Ovary (tissue), 9 donors: Measurements from ENCODE around the gene POLA1. TPM values are rescaled to one million over a fixed set of nuclear protein-coding genes. Genes with fewer than 3 reads are reported as not detected.

Experiments used
- DNase-seq, 5 donors: peaks; one replicate each; pipeline ENCODE4 v3.0.0-alpha.2; 2019 to 2020
- H3K27ac ChIP-seq, 2 donors: fragments of 200-600 bp; one replicate each; pipeline versions ENCODE4 v1.5.1 to v1.8.0; 2019 to 2022
- H3K27me3 ChIP-seq: fragments of 200-600 bp; one replicate; pipeline ENCODE4 v1.8.0; 2022
- H3K36me3 ChIP-seq: fragments of 200-600 bp; sonication (generic); one replicate; pipeline ENCODE4 v1.5.1; 2019
- H3K4me1 ChIP-seq: one replicate; pipeline ENCODE4 v1.8.1; 2013; ENCODE audit warnings: mild to moderate bottlenecking, moderate library complexity; ENCODE audit not compliant: insufficient read depth
- H3K4me3 ChIP-seq: fragments of 200-600 bp; sonication (generic); one replicate; pipeline ENCODE4 v1.5.1; 2017
- H3K9me3 ChIP-seq, 2 donors: fragments of 200-600 bp in 1 of 2; sonication (generic) in 1 of 2; one replicate each; pipeline versions ENCODE4 v1.5.1 to v1.8.1; 2013 to 2019; ENCODE audit warnings: mild to moderate bottlenecking in 1 of 2, moderate library complexity in 1 of 2
- CTCF ChIP-seq, 3 donors: fragments of 450-650 bp in 2 of 3; fragments of 200-600 bp in 1 of 3; IDR thresholded peaks; one replicate each; pipeline versions ENCODE4 v1.5.1 to v1.8.0; 2016 to 2022; ENCODE audit warnings: antibody characterized with exemption in 3 of 3, mild to moderate bottlenecking in 1 of 3
- EP300 ChIP-seq: sonication (generic); formaldehyde crosslinking; IDR thresholded peaks from one replicate; pipeline ENCODE4 v1.6.1; 2017; ENCODE audit warnings: antibody characterized with exemption
- POLR2A ChIP-seq: fragments of 450-650 bp; IDR thresholded peaks from one replicate; pipeline ENCODE4 v1.6.1; 2017; ENCODE audit warnings: antibody characterized with exemption, mild to moderate bottlenecking, moderate library complexity
- WGBS, 3 donors: extraction: QIAGEN DNeasy Blood & Tissue Kit in 1 of 3; methylation state at CpG; one replicate each; pipeline versions ENCODE4 v1.1.5 to v1.1.7; 2013 to 2017; 5-methylcytosine and 5-hydroxymethylcytosine counted together
- intact Hi-C, 4 donors: fragments of 100-400 bp; cut with DNase I; formaldehyde crosslinking; loops; one replicate each; pipeline versions ENCODE4 v1.11.0 to v1.15.1; 2022 to 2023
- polyA plus RNA-seq, 2 donors: library from polyadenylated mRNA; stranded (reverse); fragments of 200-250 nt in 1 of 2; fragments of 350-450 nt in 1 of 2; fragmentation: Illumina TruSeq in 1 of 2; extraction: RNeasy Lipid Tissue Mini Kit (QIAGEN cat#74804) in 1 of 2; gene quantifications; one replicate each; pipeline ENCODE4 v1.2.3, GENCODE V29; 2013 to 2014
- total RNA-seq, 7 donors: library from RNA; depleted of rRNA in 2 of 7; stranded (reverse); fragments of >200 nt in 2 of 7; fragmentation: NEBNext Ultra II Directional in 3 of 7; extraction: Animal tissue kit (Norgen Biotek cat#: 25700) in 3 of 7; gene quantifications; one replicate each; pipeline versions ENCODE4 v1.1.0 to v1.2.4, GENCODE V29; 2016 to 2023
- donor health status: DM: no; HTN: no; CAD: no; lungs with moderate emphysema.
- donor health status: DM: no; HTN: no; CAD: no.
- donor health status: Bipolar disorder and iron deficiency.
- donor health status: DM: yes; HTN: yes; CAD: no.
- donor health status: DM: no; HTN: no; CAD: no.
- donor health status: DM: yes; HTN: yes; CAD: no.

Gene POLA1
- total and polyA plus RNA-seq, 9 donors, result 5.9 to 20.2 (median 14.1) TPM

GRCh38 chrX:25026576-25026975, 332.9 kb downstream of the POLA1 start:
- intact Hi-C loops, result no loop called here
- no peaks in the 10 kb centered on the region for H3K27me3 ChIP-seq
- no peak for DNase-seq

GRCh38 chrX:25028726-25029125, 335.0 kb downstream of the POLA1 start:
- no peaks in the 10 kb centered on the region for H3K36me3 ChIP-seq
- no peak for TF ChIP-seq CTCF (IDR thresholded peaks at IDR 0.05)
- no peak for TF ChIP-seq POLR2A
- no peak for TF ChIP-seq EP300
- H3K4me3 ChIP-seq, result no peak overlapping the region
- H3K27me3 ChIP-seq, result no peaks in the 10 kb centered on the region
- no peaks in the 10 kb centered on the region for H3K9me3 ChIP-seq
- no peak for DNase-seq
- H3K4me1 ChIP-seq, result no peaks in the 10 kb centered on the region
- intact Hi-C loops, result no loop called here
- WGBS, 3 donors, result 67 to 73% (median 70%) methylated on average over 7 of the region's 7 CpGs
- no peak overlapping the region for H3K27ac ChIP-seq

More at GRCh38 chrX:25026576-25026975, 332.9 kb downstream of the POLA1 start:
- TF ChIP-seq CTCF (IDR thresholded peaks at IDR 0.05), result no peak
- Histone ChIP-seq H3K27ac (no peak overlapping the region), H3K4me1 (no peaks in the 10 kb centered on the region), H3K36me3 (no peaks in the 10 kb centered on the region), H3K9me3 (no peaks in the 10 kb centered on the region), H3K4me3 (no peak overlapping the region)
- WGBS, 3 donors, result 48 to 53% (median 51%) methylated on average over 6 of the region's 6 CpGs

GRCh38 chrX:25029288-25029825, 335.6 kb downstream of the POLA1 start:
- 84 to 86% (median 86%) methylated on average over 16 of the region's 16 CpGs for WGBS, 3 donors
- Histone ChIP-seq H3K9me3 (no peaks in the 10 kb centered on the region), H3K27me3 (no peaks in the 10 kb centered on the region), H3K27ac (no peak overlapping the region), H3K4me1 (no peaks in the 10 kb centered on the region), H3K4me3 (no peak overlapping the region), H3K36me3 (no peaks in the 10 kb centered on the region)
- no peak for DNase-seq
- intact Hi-C loops, result no loop called here
- TF ChIP-seq POLR2A, result no peak
- TF ChIP-seq EP300, result no peak

GRCh38 chrX:25034889-25035288, 341.2 kb downstream of the POLA1 start:
- TF ChIP-seq EP300, result no peak
- peak in 1 of 3 donors; percentile 6 for TF ChIP-seq CTCF (IDR thresholded peaks at IDR 0.05)
- Histone ChIP-seq H3K4me1 (no peaks in the 10 kb centered on the region), H3K9me3 (no peaks in the 10 kb centered on the region), H3K4me3 (no peak overlapping the region), H3K36me3 (no peaks in the 10 kb centered on the region), H3K27ac (no peak overlapping the region), H3K27me3 (no peaks in the 10 kb centered on the region)
- WGBS, 3 donors, result 62 to 71% (median 68%) methylated on average over 3 of the region's 3 CpGs
- DNase-seq, result no peak
- intact Hi-C loops, result no loop called here

GRCh38 chrX:25039036-25039435, 345.3 kb downstream of the POLA1 start:
- Histone ChIP-seq H3K36me3 (no peaks in the 10 kb centered on the region), H3K27me3 (no peaks in the 10 kb centered on the region), H3K4me1 (no peaks in the 10 kb centered on the region), H3K27ac (no peak overlapping the region), H3K4me3 (no peak overlapping the region), H3K9me3 (no peaks in the 10 kb centered on the region)
- intact Hi-C loops, result no loop called here
- 82 to 83% (median 82%) methylated on average over 10 of the region's 10 CpGs for WGBS, 3 donors
- no peak for TF ChIP-seq EP300
- no peak for TF ChIP-seq POLR2A
- TF ChIP-seq CTCF (IDR thresholded peaks at IDR 0.05), result no peak
- DNase-seq, result no peak
